GM12874 (cell line): ENCODE results near the gene ADAMTS10.

Experiments
- CTCF ChIP-seq: IDR thresholded peaks from 2 replicates; pipeline ENCODE4 v1.5.1; 2011; ENCODE audit warnings: low read depth, mild to moderate bottlenecking, control low read depth, low read length, moderate library complexity; ENCODE audit not compliant: insufficient read depth

ADAMTS10 gene

GRCh38 chr19:8557642-8558238, 52.8 kb downstream of the ADAMTS10 start:
- TF ChIP-seq CTCF, result no peak

- TF ChIP-seq CTCF, result no peak
These were observed 57.7 kb downstream of the ADAMTS10 start for GRCh38 chr19:8552810-8553209.

- TF ChIP-seq CTCF, result no peak
These were observed 60.4 kb downstream of the ADAMTS10 start for GRCh38 chr19:8550070-8550469.

- TF ChIP-seq CTCF, result no peak
These were observed 64.8 kb downstream of the ADAMTS10 start for GRCh38 chr19:8545743-8546142.

GRCh38 chr19:8544168-8544567, 66.3 kb downstream of the ADAMTS10 start:
- TF ChIP-seq CTCF, result no peak

GRCh38 chr19:8539621-8540149, 70.8 kb downstream of the ADAMTS10 start:
- no peak for TF ChIP-seq CTCF

GRCh38 chr19:8537099-8537498, 73.4 kb downstream of the ADAMTS10 start:
- TF ChIP-seq CTCF, result no peak
